Islet precursor cell (in vitro differentiated cells): ENCODE data around the gene CDK5R1.

Source experiments
- DNase-seq: peaks from one replicate; pipeline ENCODE4 v3.0.0-alpha.2; 2018

CDK5R1 gene

GRCh38 chr17:32475258-32475657, 11.5 kb upstream of the CDK5R1 start:
- DNase-seq = no peak

GRCh38 chr17:32477220-32477619, 9.6 kb upstream of the CDK5R1 start:
- DNase-seq = peak; percentile 15

- DNase-seq = no peak
Measured at GRCh38 chr17:32479074-32479617, 7.6 kb upstream of the CDK5R1 start.

- no peak for DNase-seq
Measured at GRCh38 chr17:32481193-32481592, 5.6 kb upstream of the CDK5R1 start.

GRCh38 chr17:32482568-32483320, 4.0 kb upstream of the CDK5R1 start:
- DNase-seq = no peak

GRCh38 chr17:32483451-32484019, 3.3 kb upstream of the CDK5R1 start:
- DNase-seq = peak; percentile 88

GRCh38 chr17:32484041-32484461, 2.7 kb upstream of the CDK5R1 start:
- DNase-seq = no peak

- no peak for DNase-seq
Measured at GRCh38 chr17:32484628-32485027, 2.2 kb upstream of the CDK5R1 start.

GRCh38 chr17:32485261-32486110, 1.3 kb upstream of the CDK5R1 start:
- DNase-seq = no peak

- DNase-seq = peak; percentile 85
Measured at GRCh38 chr17:32486111-32486700, 587 bp upstream of the CDK5R1 start.

GRCh38 chr17:32487473-32488176, 832 bp downstream of the CDK5R1 start:
- no peak for DNase-seq

- no peak for DNase-seq
Measured at GRCh38 chr17:32488177-32488542, 1.4 kb downstream of the CDK5R1 start.

- DNase-seq = no peak
Measured at GRCh38 chr17:32488604-32489180, 1.9 kb downstream of the CDK5R1 start.

GRCh38 chr17:32489320-32490100, 2.7 kb downstream of the CDK5R1 start:
- DNase-seq = no peak

- DNase-seq = no peak
Measured at GRCh38 chr17:32490101-32490482, 3.3 kb downstream of the CDK5R1 start.

- DNase-seq = peak; percentile 53
Measured at GRCh38 chr17:32491371-32492263, 4.8 kb downstream of the CDK5R1 start.

- DNase-seq = no peak
Measured at GRCh38 chr17:32492264-32492589, 5.4 kb downstream of the CDK5R1 start.

GRCh38 chr17:32492648-32493289, 6.0 kb downstream of the CDK5R1 start:
- DNase-seq = no peak

- no peak for DNase-seq
Measured at GRCh38 chr17:32493571-32493970, 6.8 kb downstream of the CDK5R1 start.

GRCh38 chr17:32493976-32494513, 7.3 kb downstream of the CDK5R1 start:
- no peak for DNase-seq
